ENCODE results near the gene NAA50.

DNA sequence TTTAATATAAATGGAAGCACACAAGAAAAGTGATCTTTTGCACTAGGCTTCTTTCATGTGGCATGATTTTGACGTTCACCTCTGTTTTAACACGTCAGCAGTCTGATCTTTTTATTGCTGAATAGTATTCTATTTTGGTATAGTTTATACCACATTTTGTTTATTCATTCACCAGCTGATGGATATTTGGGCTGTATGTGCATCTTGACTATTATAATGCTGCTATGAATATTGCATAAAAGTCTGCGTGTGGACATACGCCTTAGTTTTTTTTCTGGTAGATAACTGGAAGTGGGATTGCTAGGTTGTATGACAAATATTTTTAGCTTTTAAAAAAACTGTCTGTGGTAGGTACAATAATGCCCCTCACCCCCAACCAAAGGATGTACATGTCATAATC lies 14.4 kb downstream of the NAA50 start:
- TF ChIP-seq, protein P1, sequence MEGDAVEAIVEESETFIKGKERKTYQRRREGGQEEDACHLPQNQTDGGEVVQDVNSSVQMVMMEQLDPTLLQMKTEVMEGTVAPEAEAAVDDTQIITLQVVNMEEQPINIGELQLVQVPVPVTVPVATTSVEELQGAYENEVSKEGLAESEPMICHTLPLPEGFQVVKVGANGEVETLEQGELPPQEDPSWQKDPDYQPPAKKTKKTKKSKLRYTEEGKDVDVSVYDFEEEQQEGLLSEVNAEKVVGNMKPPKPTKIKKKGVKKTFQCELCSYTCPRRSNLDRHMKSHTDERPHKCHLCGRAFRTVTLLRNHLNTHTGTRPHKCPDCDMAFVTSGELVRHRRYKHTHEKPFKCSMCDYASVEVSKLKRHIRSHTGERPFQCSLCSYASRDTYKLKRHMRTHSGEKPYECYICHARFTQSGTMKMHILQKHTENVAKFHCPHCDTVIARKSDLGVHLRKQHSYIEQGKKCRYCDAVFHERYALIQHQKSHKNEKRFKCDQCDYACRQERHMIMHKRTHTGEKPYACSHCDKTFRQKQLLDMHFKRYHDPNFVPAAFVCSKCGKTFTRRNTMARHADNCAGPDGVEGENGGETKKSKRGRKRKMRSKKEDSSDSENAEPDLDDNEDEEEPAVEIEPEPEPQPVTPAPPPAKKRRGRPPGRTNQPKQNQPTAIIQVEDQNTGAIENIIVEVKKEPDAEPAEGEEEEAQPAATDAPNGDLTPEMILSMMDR (IDR thresholded peaks at IDR 0.05) = no peak
- TF ChIP-seq POLR2A (IDR thresholded peaks at IDR 0.05) (no peak), POLR2AphosphoS5 (IDR thresholded peaks at IDR 0.05; ENCODE audit: insufficient read depth in 1 of 2, low read depth in 1 of 2) (no peak)

Data from vagina (tissue), 2 donors.